ENCODE data around the gene ASB6.

Gene ASB6

GRCh38 chr9:129624168-129624759 lies 17.7 kb downstream of the ASB6 start:
- peak; percentile 16 for DNase-seq

GRCh38 chr9:129623331-129623730 lies 18.6 kb downstream of the ASB6 start:
- no peak for DNase-seq

GRCh38 chr9:129620669-129621295 lies 21.2 kb downstream of the ASB6 start, which contains the start of gene C9orf50:
Gene C9orf50 (minus strand): TSS chr9:129621101. CDS start chr9:129620574, 527 bp downstream.
- no peak for DNase-seq

- DNase-seq, result no peak
Measured at GRCh38 chr9:129619787-129620668, 21.9 kb downstream of the ASB6 start.

- no peak for DNase-seq
Measured at GRCh38 chr9:129617167-129617566, 24.8 kb downstream of the ASB6 start.

GRCh38 chr9:129615407-129616285 lies 26.3 kb downstream of the ASB6 start:
- DNase-seq, result no peak

GRCh38 chr9:129614932-129615331 lies 27.0 kb downstream of the ASB6 start:
- no peak for DNase-seq

- no peak for DNase-seq
Measured at GRCh38 chr9:129613520-129614175, 28.3 kb downstream of the ASB6 start.

GRCh38 chr9:129612815-129613519 lies 29.0 kb downstream of the ASB6 start:
- DNase-seq, result no peak

- no peak for DNase-seq
Measured at GRCh38 chr9:129612123-129612522, 29.8 kb downstream of the ASB6 start.

GRCh38 chr9:129611307-129611800 lies 30.6 kb downstream of the ASB6 start:
- no peak for DNase-seq

- DNase-seq, result peak; percentile 22
Measured at GRCh38 chr9:129610473-129611306, 31.3 kb downstream of the ASB6 start.

GRCh38 chr9:129610213-129610472 lies 31.8 kb downstream of the ASB6 start:
- no peak for DNase-seq

- no peak for DNase-seq
Measured at GRCh38 chr9:129609486-129610212, 32.3 kb downstream of the ASB6 start.

GRCh38 chr9:129608561-129609481 lies 33.1 kb downstream of the ASB6 start:
- no peak for DNase-seq

GRCh38 chr9:129607027-129607387 lies 34.9 kb downstream of the ASB6 start:
- DNase-seq, result no peak

- no peak for DNase-seq
Measured at GRCh38 chr9:129606161-129607026, 35.6 kb downstream of the ASB6 start.

GRCh38 chr9:129604766-129605163 lies 37.2 kb downstream of the ASB6 start:
- DNase-seq, result peak; percentile 17
